ENCODE measurements around the gene IGFN1. TPM values are rescaled to one million over a fixed set of nuclear protein-coding genes. Genes with fewer than 3 reads are reported as not detected.

Gene IGFN1
- total and polyA plus RNA-seq, 10 of the 15 experiments (the other 5 are each of a cell fraction or from before 2014, with no cell fraction given) = not detected

GRCh38 chr1:201172326-201172725, 18.3 kb upstream of the IGFN1 start (continued):
- TF ChIP-seq RAD21 (IDR thresholded peaks at IDR 0.05; ENCODE audit: insufficient read depth, low read depth, low read length) (no peak), NFYB (IDR thresholded peaks at IDR 0.05; ENCODE audit: insufficient read depth, low read depth, low read length) (no peak), E2F8 (IDR thresholded peaks at IDR 0.05; ENCODE audit: low read depth, partially characterized antibody) (no peak), NFXL1 (IDR thresholded peaks at IDR 0.05; ENCODE audit: borderline replicate concordance) (no peak), PML (IDR thresholded peaks at IDR 0.05; ENCODE audit: low read length) (no peak), ZNF274 (IDR thresholded peaks at IDR 0.05; ENCODE audit: insufficient read depth, insufficient read length) (no peak), BRCA1 (IDR thresholded peaks at IDR 0.05; ENCODE audit: low read depth, low read length) (no peak), YBX1 (IDR thresholded peaks at IDR 0.05) (no peak), HDAC2 (IDR thresholded peaks at IDR 0.05) (no peak), ZNF592 (IDR thresholded peaks at IDR 0.05) (no peak), FOS (IDR thresholded peaks at IDR 0.05; ENCODE audit: borderline replicate concordance, extremely low read depth, insufficient read length) (no peak), CBX3 (IDR thresholded peaks at IDR 0.05; ENCODE audit: borderline replicate concordance, low read depth) (no peak), SUPT20H (IDR thresholded peaks at IDR 0.05; ENCODE audit: borderline replicate concordance, control insufficient read depth, low read depth, low read length) (no peak)

Measured in GM12878 (cell line).